Activated T-cell treated with anti-CD3 and anti-CD28 coated beads, Interleukin-2, amount 50 U/mL, for 4 hours (primary cell): Measurements from ENCODE around the gene RPAIN. TPM values are rescaled to one million over a fixed set of nuclear protein-coding genes. Genes with fewer than 3 reads are reported as not detected.

Experiments
- ATAC-seq, 2 donors: fragments of 200-7000 bp; cut with Tn5 transposase; one replicate each; pipeline ENCODE4 v1.10.0; 2021
- DNase-seq: peaks from one replicate; pipeline ENCODE4 v3.0.0-alpha.2; 2020
- H3K27me3 Mint-ChIP-seq: one replicate; pipeline ENCODE4 v1.8.0; 2021; ENCODE audit warnings: low read depth, mixed read lengths
- H3K36me3 Mint-ChIP-seq: one replicate; pipeline ENCODE4 v1.8.0; 2022; ENCODE audit warnings: mixed read lengths; ENCODE audit not compliant: insufficient read depth
- H3K4me1 Mint-ChIP-seq: one replicate; pipeline ENCODE4 v1.8.0; 2021; ENCODE audit warnings: low read depth, mixed read lengths
- H3K4me3 Mint-ChIP-seq: one replicate; pipeline ENCODE4 v1.8.0; 2021; ENCODE audit warnings: mild to moderate bottlenecking, moderate library complexity, mixed read lengths
- H3K9me3 Mint-ChIP-seq: one replicate; pipeline ENCODE4 v1.8.0; 2021; ENCODE audit warnings: mixed read lengths
- total RNA-seq, 3 donors: library from RNA; stranded (reverse); gene quantifications; one replicate each; pipeline ENCODE4 v1.2.1, GENCODE V29; 2021

RPAIN gene
- total RNA-seq, result 10 to 100 TPM; 68.5 to 81.5 (median 76.2) TPM

GRCh38 chr17:5419959-5420653 lies at the start of gene RPAIN:
Gene RPAIN (plus strand): TSS chr17:5420182. CDS start chr17:5420211, 29 bp downstream.
- Mint-ChIP-seq H3K27me3 (no peaks in the 10 kb centered on the region), H3K36me3 (peaks cover 15% of the 10 kb centered on the region), H3K9me3 (no peaks in the 10 kb centered on the region), H3K4me3 (peak within 1 kb of the TSS; percentile 99), H3K4me1 (peaks cover 50% of the 10 kb centered on the region)
- ATAC-seq (peak; percentile 69), DNase-seq (peak; percentile 75)

- DNase-seq (no peak), ATAC-seq (no peak)
- Mint-ChIP-seq H3K27me3 (no peaks in the 10 kb centered on the region), H3K36me3 (peaks cover 36% of the 10 kb centered on the region), H3K9me3 (no peaks in the 10 kb centered on the region), H3K4me3 (no peak overlapping the region), H3K4me1 (no peaks in the 10 kb centered on the region)
Measured at GRCh38 chr17:5370411-5370810, 49.6 kb upstream of the RPAIN start.

- Mint-ChIP-seq H3K9me3 (no peaks in the 10 kb centered on the region), H3K4me1 (no peaks in the 10 kb centered on the region), H3K36me3 (peaks cover 35% of the 10 kb centered on the region), H3K27me3 (no peaks in the 10 kb centered on the region), H3K4me3 (no peak overlapping the region)
- no peak for ATAC-seq
- DNase-seq, result no peak
Measured at GRCh38 chr17:5373112-5373511, 46.9 kb upstream of the RPAIN start.

GRCh38 chr17:5378566-5379207 lies 41.3 kb upstream of the RPAIN start:
- peaks cover 53% of the 10 kb centered on the region for H3K36me3 Mint-ChIP-seq
- no peaks in the 10 kb centered on the region for H3K9me3 Mint-ChIP-seq
- H3K4me3 Mint-ChIP-seq, result no peak overlapping the region
- H3K27me3 Mint-ChIP-seq, result no peaks in the 10 kb centered on the region
- H3K4me1 Mint-ChIP-seq, result no peaks in the 10 kb centered on the region
- DNase-seq (no peak), ATAC-seq (no peak)

GRCh38 chr17:5379351-5380107 lies 40.5 kb upstream of the RPAIN start:
- no peaks in the 10 kb centered on the region for H3K4me1 Mint-ChIP-seq

GRCh38 chr17:5380491-5381135 lies 39.4 kb upstream of the RPAIN start:
- no peak for DNase-seq
- H3K4me3 Mint-ChIP-seq, result no peak overlapping the region
- H3K9me3 Mint-ChIP-seq, result no peaks in the 10 kb centered on the region
- ATAC-seq, result no peak
- H3K36me3 Mint-ChIP-seq, result peaks cover 58% of the 10 kb centered on the region
- no peaks in the 10 kb centered on the region for H3K27me3 Mint-ChIP-seq
- no peaks in the 10 kb centered on the region for H3K4me1 Mint-ChIP-seq

More at GRCh38 chr17:5379351-5380107, 40.5 kb upstream of the RPAIN start:
- Mint-ChIP-seq H3K27me3 (no peaks in the 10 kb centered on the region), H3K36me3 (peaks cover 54% of the 10 kb centered on the region), H3K9me3 (no peaks in the 10 kb centered on the region), H3K4me3 (no peak overlapping the region)
- no peak for DNase-seq
- no peak for ATAC-seq

GRCh38 chr17:5381542-5381941 lies 38.4 kb upstream of the RPAIN start:
- peak in 1 of 2 donors; percentile 21 for ATAC-seq
- Mint-ChIP-seq H3K27me3 (no peaks in the 10 kb centered on the region), H3K9me3 (no peaks in the 10 kb centered on the region), H3K36me3 (peaks cover 62% of the 10 kb centered on the region), H3K4me1 (no peaks in the 10 kb centered on the region), H3K4me3 (no peak overlapping the region)
- DNase-seq, result no peak

GRCh38 chr17:5391678-5392077 lies 28.3 kb upstream of the RPAIN start:
- Mint-ChIP-seq H3K4me1 (peaks cover 11% of the 10 kb centered on the region), H3K27me3 (no peaks in the 10 kb centered on the region), H3K9me3 (no peaks in the 10 kb centered on the region), H3K36me3 (peaks cover 47% of the 10 kb centered on the region), H3K4me3 (no peak overlapping the region)
- DNase-seq (no peak), ATAC-seq (no peak)

- Mint-ChIP-seq H3K27me3 (no peaks in the 10 kb centered on the region), H3K36me3 (peaks cover 35% of the 10 kb centered on the region), H3K4me3 (no peak overlapping the region), H3K9me3 (no peaks in the 10 kb centered on the region), H3K4me1 (no peaks in the 10 kb centered on the region)
- DNase-seq, result no peak
- peak; percentile 9 to 40 for ATAC-seq
Measured at GRCh38 chr17:5396612-5397011, 23.4 kb upstream of the RPAIN start.

GRCh38 chr17:5399767-5400166 lies 20.2 kb upstream of the RPAIN start:
- DNase-seq (no peak), ATAC-seq (no peak)
- no peaks in the 10 kb centered on the region for H3K4me1 Mint-ChIP-seq
- H3K27me3 Mint-ChIP-seq, result no peaks in the 10 kb centered on the region
- no peak overlapping the region for H3K4me3 Mint-ChIP-seq
- H3K36me3 Mint-ChIP-seq, result peaks cover 26% of the 10 kb centered on the region
- no peaks in the 10 kb centered on the region for H3K9me3 Mint-ChIP-seq

GRCh38 chr17:5405400-5405799 lies 14.6 kb upstream of the RPAIN start:
- Mint-ChIP-seq H3K36me3 (peaks cover 21% of the 10 kb centered on the region), H3K27me3 (no peaks in the 10 kb centered on the region), H3K9me3 (no peaks in the 10 kb centered on the region), H3K4me1 (peaks cover 9% of the 10 kb centered on the region), H3K4me3 (no peak overlapping the region)
- ATAC-seq (no peak), DNase-seq (no peak)

- H3K4me3 Mint-ChIP-seq, result no peak overlapping the region
- peaks cover 31% of the 10 kb centered on the region for H3K4me1 Mint-ChIP-seq
- ATAC-seq, result no peak
- H3K9me3 Mint-ChIP-seq, result no peaks in the 10 kb centered on the region
- no peak for DNase-seq
- H3K36me3 Mint-ChIP-seq, result peaks cover 32% of the 10 kb centered on the region
- no peaks in the 10 kb centered on the region for H3K27me3 Mint-ChIP-seq
Measured at GRCh38 chr17:5408186-5408585, 11.8 kb upstream of the RPAIN start.

- H3K4me3 Mint-ChIP-seq, result peak overlapping the region; percentile 1
- DNase-seq, result no peak
- peak; percentile 21 to 25 for ATAC-seq
Measured at GRCh38 chr17:5410594-5411272, 9.2 kb upstream of the RPAIN start.

GRCh38 chr17:5413682-5414081 lies 6.3 kb upstream of the RPAIN start:
- Mint-ChIP-seq H3K9me3 (no peaks in the 10 kb centered on the region), H3K27me3 (no peaks in the 10 kb centered on the region), H3K4me1 (peaks cover 54% of the 10 kb centered on the region), H3K36me3 (peaks cover 39% of the 10 kb centered on the region), H3K4me3 (peak overlapping the region; percentile 56)
- DNase-seq, result no peak
- ATAC-seq, result peak; percentile 80 to 83

More at GRCh38 chr17:5410594-5411272, 9.2 kb upstream of the RPAIN start:
- H3K36me3 Mint-ChIP-seq, result peaks cover 36% of the 10 kb centered on the region
- H3K4me1 Mint-ChIP-seq, result peaks cover 39% of the 10 kb centered on the region
- no peaks in the 10 kb centered on the region for H3K9me3 Mint-ChIP-seq
- H3K27me3 Mint-ChIP-seq, result no peaks in the 10 kb centered on the region
